Measurements from ENCODE around the gene NEK4.
"Not testable (repeated sequence)": the region's sequence is repeated elsewhere in the genome, so short reads cannot be mapped to it uniquely, and the experiment has no call there.

The NEK4 gene

GRCh38 chr3:52695798-52696671, 74.7 kb downstream of the NEK4 start:
- DNase-seq = no peak

GRCh38 chr3:52694528-52695189, 76.1 kb downstream of the NEK4 start:
- no peak for DNase-seq

- no peak for DNase-seq
Measured at GRCh38 chr3:52693071-52693470, 77.7 kb downstream of the NEK4 start.

- DNase-seq = no peak
Measured at GRCh38 chr3:52690560-52690959, 80.2 kb downstream of the NEK4 start.

- DNase-seq = no peak
Measured at GRCh38 chr3:52689151-52689550, 81.6 kb downstream of the NEK4 start.

GRCh38 chr3:52688266-52688665, 82.5 kb downstream of the NEK4 start:
- DNase-seq = no peak

- DNase-seq = peak; percentile 85
Measured at GRCh38 chr3:52685709-52686691, 84.7 kb downstream of the NEK4 start, which contains the start of the genes GNL3 and PBRM1. GNL3 (plus strand) TSS chr3:52686032; CDS start chr3:52686093, 61 bp downstream. PBRM1 (minus strand) TSS chr3:52685913.

- peak; percentile 57 for DNase-seq
Measured at GRCh38 chr3:52685285-52685708, 85.4 kb downstream of the NEK4 start.

- DNase-seq = no peak
Measured at GRCh38 chr3:52684184-52684583, 86.6 kb downstream of the NEK4 start.

GRCh38 chr3:52683611-52684010, 87.1 kb downstream of the NEK4 start:
- no peak for DNase-seq

GRCh38 chr3:52682016-52682415, 88.7 kb downstream of the NEK4 start:
- DNase-seq = no peak

- no peak for DNase-seq
Measured at GRCh38 chr3:52681596-52681995, 89.1 kb downstream of the NEK4 start.

GRCh38 chr3:52679811-52680210, 90.9 kb downstream of the NEK4 start:
- no peak for DNase-seq

GRCh38 chr3:52679199-52679538, 91.6 kb downstream of the NEK4 start:
- no peak for DNase-seq

GRCh38 chr3:52678265-52679198, 92.2 kb downstream of the NEK4 start:
- no peak for DNase-seq

GRCh38 chr3:52676201-52676600, 94.5 kb downstream of the NEK4 start:
- DNase-seq = not testable (repeated sequence)

- DNase-seq = no peak
Measured at GRCh38 chr3:52671676-52672075, 99.1 kb downstream of the NEK4 start.

- no peak for DNase-seq
Measured at GRCh38 chr3:52670621-52671521, 99.9 kb downstream of the NEK4 start.

- DNase-seq = no peak
Measured at GRCh38 chr3:52663098-52663497, 107.6 kb downstream of the NEK4 start.

- no peak for DNase-seq
Measured at GRCh38 chr3:52660046-52660445, 110.7 kb downstream of the NEK4 start.

All from NCI-H774 (cell line).